Endothelial cell of umbilical vein (primary cell): ENCODE data around the gene TPSB2.
"Not testable (repeated sequence)": the region's sequence is repeated elsewhere in the genome, so short reads cannot be mapped to it uniquely, and the experiment has no call there.

Experiments used
- EZH2 ChIP-seq: IDR thresholded peaks from 2 replicates; pipeline ENCODE4 v1.6.1; 2012; ENCODE audit warnings: borderline replicate concordance, low read depth, mild to moderate bottlenecking, moderate library complexity, low read length, inconsistent platforms; ENCODE audit not compliant: severe bottlenecking
- POLR2A ChIP-seq: IDR thresholded peaks from 2 replicates; pipeline ENCODE4 v1.6.1; 2012; ENCODE audit warnings: low read depth, mild to moderate bottlenecking, control low read depth, low read length
- POLR2AphosphoS5 ChIP-seq: IDR thresholded peaks from 2 replicates; pipeline ENCODE4 v1.6.1; 2012; ENCODE audit warnings: low read depth, mild to moderate bottlenecking, control low read depth, low read length, moderate library complexity; ENCODE audit not compliant: insufficient read depth
- TF ChIP-seq, protein P1 (sequence below), 2 donors: IDR thresholded peaks; 1 replicate in 1 of 2; 2 replicates in 1 of 2; pipeline ENCODE4 v1.5.1; 2011; ENCODE audit warnings: low read length in 2 of 2, mild to moderate bottlenecking in 2 of 2, moderate library complexity in 2 of 2, control low read depth in 1 of 2, inconsistent platforms in 1 of 2, low read depth in 1 of 2; ENCODE audit not compliant: insufficient read depth in 1 of 2; ENCODE audit errors: extremely low read depth in 1 of 2

DNA sequence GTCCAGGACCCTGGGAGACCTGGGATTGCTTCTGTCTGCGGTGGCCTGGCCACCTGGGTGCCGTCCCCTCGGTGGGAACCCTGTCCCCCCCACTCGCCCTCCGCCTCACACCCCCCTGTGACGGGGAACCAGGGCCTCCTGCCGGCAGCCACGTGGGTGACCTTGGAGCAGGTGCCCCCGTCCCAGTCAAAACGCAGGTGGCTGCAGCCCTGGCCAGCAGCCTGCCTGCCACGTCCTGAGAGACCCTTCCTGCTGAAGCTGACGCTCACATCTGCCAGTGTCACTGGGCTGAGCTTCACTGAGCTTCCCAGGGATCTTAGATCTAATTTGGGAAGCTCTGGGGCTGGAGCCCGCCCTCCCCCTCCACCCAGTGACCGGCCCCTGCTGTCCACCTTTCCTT is 3.3 kb downstream of the TPSB2 start:
- TF ChIP-seq, protein P1, sequence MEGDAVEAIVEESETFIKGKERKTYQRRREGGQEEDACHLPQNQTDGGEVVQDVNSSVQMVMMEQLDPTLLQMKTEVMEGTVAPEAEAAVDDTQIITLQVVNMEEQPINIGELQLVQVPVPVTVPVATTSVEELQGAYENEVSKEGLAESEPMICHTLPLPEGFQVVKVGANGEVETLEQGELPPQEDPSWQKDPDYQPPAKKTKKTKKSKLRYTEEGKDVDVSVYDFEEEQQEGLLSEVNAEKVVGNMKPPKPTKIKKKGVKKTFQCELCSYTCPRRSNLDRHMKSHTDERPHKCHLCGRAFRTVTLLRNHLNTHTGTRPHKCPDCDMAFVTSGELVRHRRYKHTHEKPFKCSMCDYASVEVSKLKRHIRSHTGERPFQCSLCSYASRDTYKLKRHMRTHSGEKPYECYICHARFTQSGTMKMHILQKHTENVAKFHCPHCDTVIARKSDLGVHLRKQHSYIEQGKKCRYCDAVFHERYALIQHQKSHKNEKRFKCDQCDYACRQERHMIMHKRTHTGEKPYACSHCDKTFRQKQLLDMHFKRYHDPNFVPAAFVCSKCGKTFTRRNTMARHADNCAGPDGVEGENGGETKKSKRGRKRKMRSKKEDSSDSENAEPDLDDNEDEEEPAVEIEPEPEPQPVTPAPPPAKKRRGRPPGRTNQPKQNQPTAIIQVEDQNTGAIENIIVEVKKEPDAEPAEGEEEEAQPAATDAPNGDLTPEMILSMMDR (IDR thresholded peaks at IDR 0.05; ENCODE audit: extremely low read depth in 1 of 2, insufficient read depth in 1 of 2, low read depth in 1 of 2, low read length in 2 of 2): not testable (repeated sequence)
- TF ChIP-seq POLR2A, POLR2AphosphoS5, EZH2: not testable (repeated sequence)
